Suprapubic skin (tissue), 4 donors: Measurements from ENCODE around the gene CPTP. TPM values are rescaled to one million over a fixed set of nuclear protein-coding genes. Genes with fewer than 3 reads are reported as not detected.
A peak's percentile ranks its signal among the peaks of the same experiment; 100 is the strongest.
"Not testable (repeated sequence)": the region's sequence is repeated elsewhere in the genome, so short reads cannot be mapped to it uniquely, and the experiment has no call there.

ENCODE experiments used
- DNase-seq, 2 donors: peaks; one replicate each; pipeline ENCODE4 v3.0.0-alpha.2; 2019; ENCODE audit warnings: low spot score in 2 of 2
- H3K27ac ChIP-seq: fragments of 200-600 bp; sonication (generic); one replicate; pipeline ENCODE4 v1.5.1; 2019
- H3K27me3 ChIP-seq: fragments of 200-600 bp; sonication (generic); one replicate; pipeline ENCODE4 v1.5.1; 2019
- H3K36me3 ChIP-seq: fragments of 200-600 bp; sonication (generic); one replicate; pipeline ENCODE4 v1.5.1; 2019
- H3K4me1 ChIP-seq: fragments of 200-600 bp; sonication (generic); one replicate; pipeline ENCODE4 v1.5.1; 2019
- H3K4me3 ChIP-seq: fragments of 200-600 bp; sonication (generic); one replicate; pipeline ENCODE4 v1.5.1; 2019; ENCODE audit warnings: mild to moderate bottlenecking
- H3K9me3 ChIP-seq: fragments of 200-600 bp; sonication (generic); one replicate; pipeline ENCODE4 v1.5.1; 2019
- EP300 ChIP-seq: sonication (generic); formaldehyde crosslinking; IDR thresholded peaks from one replicate; pipeline ENCODE4 v1.6.1; 2017; ENCODE audit warnings: antibody characterized with exemption
- POLR2A ChIP-seq, 2 donors: fragments of 450-650 bp; IDR thresholded peaks; one replicate each; pipeline ENCODE4 v1.6.1; 2017; ENCODE audit warnings: antibody characterized with exemption in 2 of 2, mild to moderate bottlenecking in 2 of 2, moderate library complexity in 2 of 2
- POLR2AphosphoS5 ChIP-seq, 3 donors: sonication (generic); formaldehyde crosslinking; IDR thresholded peaks; one replicate each; pipeline ENCODE4 v1.6.1; 2017; ENCODE audit warnings: antibody characterized with exemption in 3 of 3
- WGBS: methylation state at CpG from one replicate; pipeline ENCODE4 v1.1.5; 2018; 5-methylcytosine and 5-hydroxymethylcytosine counted together
- total RNA-seq, 4 donors: library from RNA; depleted of rRNA; stranded (reverse); fragments of >200 nt; gene quantifications; one replicate each; pipeline ENCODE4 v1.1.0, GENCODE V29; 2016
- TF ChIP-seq, protein P1 (sequence below), 2 donors: fragments of 200-600 bp in 1 of 2; fragments of 450-650 bp in 1 of 2; sonication (generic) in 1 of 2; IDR thresholded peaks; one replicate each; pipeline ENCODE4 v1.5.1; 2016 to 2019; ENCODE audit warnings: antibody characterized with exemption in 2 of 2, mild to moderate bottlenecking in 1 of 2, moderate library complexity in 1 of 2

Gene CPTP
- total RNA-seq, 4 donors from 2014 or later = 32.5 to 60.4 (median 54.3) TPM

DNA sequence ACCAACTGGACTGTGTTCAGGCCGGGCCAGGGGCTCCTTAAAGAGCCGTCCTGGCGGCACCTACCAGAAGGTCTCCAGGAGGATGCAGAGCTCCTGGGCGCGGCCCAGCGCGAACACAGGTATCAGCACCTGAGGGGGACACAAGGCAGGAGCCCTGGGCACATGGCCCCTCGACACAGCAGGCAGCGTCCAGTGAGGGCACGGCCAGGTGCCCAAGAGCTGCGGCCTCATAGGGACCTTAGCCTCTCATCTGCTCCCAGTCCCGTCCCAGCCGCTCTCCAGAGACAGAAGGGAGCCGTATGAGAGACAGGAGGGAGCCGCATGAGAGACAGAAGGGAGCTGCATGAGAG lies 10.4 kb upstream of the CPTP start:
- no peak for DNase-seq
- WGBS = 79% methylated on average over 4 of the region's 15 CpGs
- H3K36me3 ChIP-seq = peaks cover 56% of the 10 kb centered on the region
- no peaks in the 10 kb centered on the region for H3K9me3 ChIP-seq
- H3K4me1 ChIP-seq = peaks cover 44% of the 10 kb centered on the region
- TF ChIP-seq POLR2A (IDR thresholded peaks at IDR 0.05) = no peak
- no peak for TF ChIP-seq EP300
- TF ChIP-seq, protein P1, sequence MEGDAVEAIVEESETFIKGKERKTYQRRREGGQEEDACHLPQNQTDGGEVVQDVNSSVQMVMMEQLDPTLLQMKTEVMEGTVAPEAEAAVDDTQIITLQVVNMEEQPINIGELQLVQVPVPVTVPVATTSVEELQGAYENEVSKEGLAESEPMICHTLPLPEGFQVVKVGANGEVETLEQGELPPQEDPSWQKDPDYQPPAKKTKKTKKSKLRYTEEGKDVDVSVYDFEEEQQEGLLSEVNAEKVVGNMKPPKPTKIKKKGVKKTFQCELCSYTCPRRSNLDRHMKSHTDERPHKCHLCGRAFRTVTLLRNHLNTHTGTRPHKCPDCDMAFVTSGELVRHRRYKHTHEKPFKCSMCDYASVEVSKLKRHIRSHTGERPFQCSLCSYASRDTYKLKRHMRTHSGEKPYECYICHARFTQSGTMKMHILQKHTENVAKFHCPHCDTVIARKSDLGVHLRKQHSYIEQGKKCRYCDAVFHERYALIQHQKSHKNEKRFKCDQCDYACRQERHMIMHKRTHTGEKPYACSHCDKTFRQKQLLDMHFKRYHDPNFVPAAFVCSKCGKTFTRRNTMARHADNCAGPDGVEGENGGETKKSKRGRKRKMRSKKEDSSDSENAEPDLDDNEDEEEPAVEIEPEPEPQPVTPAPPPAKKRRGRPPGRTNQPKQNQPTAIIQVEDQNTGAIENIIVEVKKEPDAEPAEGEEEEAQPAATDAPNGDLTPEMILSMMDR (IDR thresholded peaks at IDR 0.05) = no peak
- TF ChIP-seq POLR2AphosphoS5 (IDR thresholded peaks at IDR 0.05) = no peak
- H3K27ac ChIP-seq = no peak overlapping the region
- H3K4me3 ChIP-seq = no peak overlapping the region
- no peaks in the 10 kb centered on the region for H3K27me3 ChIP-seq

GRCh38 chr1:1314678-1315335 lies 9.8 kb upstream of the CPTP start:
- H3K4me1 ChIP-seq = peaks cover 38% of the 10 kb centered on the region
- H3K27me3 ChIP-seq = no peaks in the 10 kb centered on the region
- H3K27ac ChIP-seq = no peak overlapping the region
- no peak for DNase-seq
- H3K9me3 ChIP-seq = no peaks in the 10 kb centered on the region
- no peak overlapping the region for H3K4me3 ChIP-seq
- TF ChIP-seq POLR2A (IDR thresholded peaks at IDR 0.05) = no peak
- no peak for TF ChIP-seq EP300
- TF ChIP-seq POLR2AphosphoS5 (IDR thresholded peaks at IDR 0.05) = no peak
- TF ChIP-seq, protein P1 (IDR thresholded peaks at IDR 0.05) = no peak
- H3K36me3 ChIP-seq = peaks cover 56% of the 10 kb centered on the region
- WGBS = 91% methylated on average over 21 of the region's 23 CpGs

GRCh38 chr1:1315435-1315954 lies 9.1 kb upstream of the CPTP start:
- Histone ChIP-seq H3K4me3 (no peak overlapping the region), H3K27ac (no peak overlapping the region), H3K9me3 (no peaks in the 10 kb centered on the region), H3K4me1 (peaks cover 34% of the 10 kb centered on the region), H3K36me3 (peaks cover 63% of the 10 kb centered on the region), H3K27me3 (no peaks in the 10 kb centered on the region)
- TF ChIP-seq, protein P1 (IDR thresholded peaks at IDR 0.05) = no peak
- TF ChIP-seq EP300 (no peak), POLR2A (IDR thresholded peaks at IDR 0.05) (no peak), POLR2AphosphoS5 (IDR thresholded peaks at IDR 0.05) (no peak)
- WGBS = 53% methylated on average over 10 of the region's 26 CpGs
- DNase-seq = no peak

DNA sequence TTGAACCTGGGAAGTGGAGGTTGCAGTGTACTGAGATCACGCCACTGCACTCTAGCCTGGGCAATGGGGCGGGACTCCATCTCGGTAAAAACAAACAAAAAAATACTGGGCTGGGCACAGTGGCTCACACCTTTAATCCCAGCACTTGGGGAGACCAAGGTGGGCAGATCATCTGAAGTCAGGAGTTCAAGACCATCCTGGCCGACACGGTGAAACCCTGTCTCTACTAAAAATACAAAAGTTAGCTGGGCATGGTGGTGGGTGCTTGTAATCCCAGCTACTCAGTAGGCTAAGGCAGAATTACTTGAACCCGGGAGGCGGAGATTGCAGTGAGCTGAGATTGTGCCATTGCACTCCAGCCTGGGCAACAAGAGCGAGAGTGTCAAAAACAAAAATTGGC lies 8.4 kb upstream of the CPTP start:
- not testable (repeated sequence) for DNase-seq, H3K4me3 ChIP-seq, H3K27ac ChIP-seq, H3K27me3 ChIP-seq, H3K9me3 ChIP-seq
- WGBS = 91% methylated on average over 8 of the region's 8 CpGs
- H3K4me1 ChIP-seq = peaks cover 34% of the 10 kb centered on the region
- peaks cover 62% of the 10 kb centered on the region for H3K36me3 ChIP-seq

DNA sequence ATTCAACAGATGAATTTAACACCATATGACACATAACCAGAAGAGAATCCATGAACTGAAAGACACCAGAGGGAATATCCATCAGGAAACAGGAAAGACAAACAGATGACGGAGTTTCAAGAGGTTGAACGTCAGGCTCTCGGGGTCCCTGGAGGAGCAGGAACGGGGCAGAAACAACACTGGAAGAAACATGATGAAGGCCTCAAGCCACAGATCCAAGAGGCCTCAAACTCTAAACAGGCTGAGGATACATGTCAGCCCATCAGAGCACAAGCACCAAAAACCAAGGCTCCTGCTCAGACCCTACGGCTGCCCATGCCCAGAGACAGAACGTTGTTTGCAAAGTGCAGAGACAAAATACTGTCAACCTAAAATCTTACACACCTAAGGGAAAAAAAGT lies 7.2 kb upstream of the CPTP start:
- WGBS = 81% methylated on average over 6 of the region's 6 CpGs
- no peak for TF ChIP-seq POLR2AphosphoS5 (IDR thresholded peaks at IDR 0.05)
- TF ChIP-seq POLR2A (IDR thresholded peaks at IDR 0.05) = no peak
- no peak for TF ChIP-seq EP300
- TF ChIP-seq, protein P1 (IDR thresholded peaks at IDR 0.05) = no peak
- DNase-seq = no peak
- H3K4me1 ChIP-seq = peaks cover 42% of the 10 kb centered on the region
- no peaks in the 10 kb centered on the region for H3K9me3 ChIP-seq
- H3K36me3 ChIP-seq = peaks cover 53% of the 10 kb centered on the region
- peak overlapping the region; percentile 50 for H3K27ac ChIP-seq
- H3K27me3 ChIP-seq = no peaks in the 10 kb centered on the region
- H3K4me3 ChIP-seq = no peak overlapping the region
